Measurements from ENCODE around the gene PTPRD. TPM values are rescaled to one million over a fixed set of nuclear protein-coding genes. Genes with fewer than 3 reads are reported as not detected.

The PTPRD gene
- total RNA-seq, 1 experiment from 2014 or later: 69.6 TPM

DNA sequence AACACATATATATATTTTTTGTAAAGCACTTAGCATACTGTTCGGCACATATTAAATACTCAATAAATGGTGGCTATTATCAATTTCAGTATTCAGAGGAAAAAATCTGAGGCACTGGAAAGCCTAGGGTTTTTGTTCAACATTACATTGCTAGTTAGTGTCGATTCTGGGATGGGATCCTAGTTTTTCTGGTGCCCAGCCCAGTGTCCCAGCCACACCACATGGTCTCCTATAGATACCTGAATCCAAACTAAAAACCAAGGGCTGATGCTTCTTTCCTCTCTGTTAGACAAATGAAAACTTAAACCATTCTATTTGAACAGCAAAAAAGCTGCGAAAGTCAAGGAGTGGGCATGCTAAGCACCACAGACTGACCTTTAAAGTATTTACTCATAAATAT is 2002.5 kb downstream of the PTPRD start:
- ChIA-PET CTCF (no interaction called here), POLR2A (no interaction called here)
- no peaks in the 10 kb centered on the region for H3K36me3 Mint-ChIP-seq
- H3K4me1 Mint-ChIP-seq: peaks cover 43% of the 10 kb centered on the region
- no peak overlapping the region for H3K4me3 Mint-ChIP-seq
- H3K27ac Mint-ChIP-seq: no peak overlapping the region
- ATAC-seq (no peak), DNase-seq (ENCODE audit: low spot score) (no peak)
- TF ChIP-seq, protein P1, sequence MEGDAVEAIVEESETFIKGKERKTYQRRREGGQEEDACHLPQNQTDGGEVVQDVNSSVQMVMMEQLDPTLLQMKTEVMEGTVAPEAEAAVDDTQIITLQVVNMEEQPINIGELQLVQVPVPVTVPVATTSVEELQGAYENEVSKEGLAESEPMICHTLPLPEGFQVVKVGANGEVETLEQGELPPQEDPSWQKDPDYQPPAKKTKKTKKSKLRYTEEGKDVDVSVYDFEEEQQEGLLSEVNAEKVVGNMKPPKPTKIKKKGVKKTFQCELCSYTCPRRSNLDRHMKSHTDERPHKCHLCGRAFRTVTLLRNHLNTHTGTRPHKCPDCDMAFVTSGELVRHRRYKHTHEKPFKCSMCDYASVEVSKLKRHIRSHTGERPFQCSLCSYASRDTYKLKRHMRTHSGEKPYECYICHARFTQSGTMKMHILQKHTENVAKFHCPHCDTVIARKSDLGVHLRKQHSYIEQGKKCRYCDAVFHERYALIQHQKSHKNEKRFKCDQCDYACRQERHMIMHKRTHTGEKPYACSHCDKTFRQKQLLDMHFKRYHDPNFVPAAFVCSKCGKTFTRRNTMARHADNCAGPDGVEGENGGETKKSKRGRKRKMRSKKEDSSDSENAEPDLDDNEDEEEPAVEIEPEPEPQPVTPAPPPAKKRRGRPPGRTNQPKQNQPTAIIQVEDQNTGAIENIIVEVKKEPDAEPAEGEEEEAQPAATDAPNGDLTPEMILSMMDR (IDR thresholded peaks at IDR 0.05): no peak
- TF ChIP-seq TCF7 (CRISPR knock-in tag; IDR thresholded peaks at IDR 0.05; ENCODE audit: low read depth) (no peak), JUN (CRISPR knock-in tag; IDR thresholded peaks at IDR 0.05) (no peak), ZNF232 (CRISPR knock-in tag; IDR thresholded peaks at IDR 0.05) (no peak), FOXJ3 (CRISPR knock-in tag; IDR thresholded peaks at IDR 0.05; ENCODE audit: borderline replicate concordance) (no peak), ZNF138 (CRISPR knock-in tag; conservative IDR thresholded peaks at IDR 0.05) (no peak), FOXK1 (CRISPR knock-in tag; IDR thresholded peaks at IDR 0.05) (no peak)
- TF ChIP-seq, protein P2, sequence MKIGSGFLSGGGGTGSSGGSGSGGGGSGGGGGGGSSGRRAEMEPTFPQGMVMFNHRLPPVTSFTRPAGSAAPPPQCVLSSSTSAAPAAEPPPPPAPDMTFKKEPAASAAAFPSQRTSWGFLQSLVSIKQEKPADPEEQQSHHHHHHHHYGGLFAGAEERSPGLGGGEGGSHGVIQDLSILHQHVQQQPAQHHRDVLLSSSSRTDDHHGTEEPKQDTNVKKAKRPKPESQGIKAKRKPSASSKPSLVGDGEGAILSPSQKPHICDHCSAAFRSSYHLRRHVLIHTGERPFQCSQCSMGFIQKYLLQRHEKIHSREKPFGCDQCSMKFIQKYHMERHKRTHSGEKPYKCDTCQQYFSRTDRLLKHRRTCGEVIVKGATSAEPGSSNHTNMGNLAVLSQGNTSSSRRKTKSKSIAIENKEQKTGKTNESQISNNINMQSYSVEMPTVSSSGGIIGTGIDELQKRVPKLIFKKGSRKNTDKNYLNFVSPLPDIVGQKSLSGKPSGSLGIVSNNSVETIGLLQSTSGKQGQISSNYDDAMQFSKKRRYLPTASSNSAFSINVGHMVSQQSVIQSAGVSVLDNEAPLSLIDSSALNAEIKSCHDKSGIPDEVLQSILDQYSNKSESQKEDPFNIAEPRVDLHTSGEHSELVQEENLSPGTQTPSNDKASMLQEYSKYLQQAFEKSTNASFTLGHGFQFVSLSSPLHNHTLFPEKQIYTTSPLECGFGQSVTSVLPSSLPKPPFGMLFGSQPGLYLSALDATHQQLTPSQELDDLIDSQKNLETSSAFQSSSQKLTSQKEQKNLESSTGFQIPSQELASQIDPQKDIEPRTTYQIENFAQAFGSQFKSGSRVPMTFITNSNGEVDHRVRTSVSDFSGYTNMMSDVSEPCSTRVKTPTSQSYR (CRISPR knock-in tag; IDR thresholded peaks at IDR 0.05): no peak
- TF ChIP-seq, protein P3, sequence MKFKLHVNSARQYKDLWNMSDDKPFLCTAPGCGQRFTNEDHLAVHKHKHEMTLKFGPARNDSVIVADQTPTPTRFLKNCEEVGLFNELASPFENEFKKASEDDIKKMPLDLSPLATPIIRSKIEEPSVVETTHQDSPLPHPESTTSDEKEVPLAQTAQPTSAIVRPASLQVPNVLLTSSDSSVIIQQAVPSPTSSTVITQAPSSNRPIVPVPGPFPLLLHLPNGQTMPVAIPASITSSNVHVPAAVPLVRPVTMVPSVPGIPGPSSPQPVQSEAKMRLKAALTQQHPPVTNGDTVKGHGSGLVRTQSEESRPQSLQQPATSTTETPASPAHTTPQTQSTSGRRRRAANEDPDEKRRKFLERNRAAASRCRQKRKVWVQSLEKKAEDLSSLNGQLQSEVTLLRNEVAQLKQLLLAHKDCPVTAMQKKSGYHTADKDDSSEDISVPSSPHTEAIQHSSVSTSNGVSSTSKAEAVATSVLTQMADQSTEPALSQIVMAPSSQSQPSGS (CRISPR knock-in tag; IDR thresholded peaks at IDR 0.05; ENCODE audit: borderline replicate concordance, low read depth): no peak
- TF ChIP-seq, protein P4, sequence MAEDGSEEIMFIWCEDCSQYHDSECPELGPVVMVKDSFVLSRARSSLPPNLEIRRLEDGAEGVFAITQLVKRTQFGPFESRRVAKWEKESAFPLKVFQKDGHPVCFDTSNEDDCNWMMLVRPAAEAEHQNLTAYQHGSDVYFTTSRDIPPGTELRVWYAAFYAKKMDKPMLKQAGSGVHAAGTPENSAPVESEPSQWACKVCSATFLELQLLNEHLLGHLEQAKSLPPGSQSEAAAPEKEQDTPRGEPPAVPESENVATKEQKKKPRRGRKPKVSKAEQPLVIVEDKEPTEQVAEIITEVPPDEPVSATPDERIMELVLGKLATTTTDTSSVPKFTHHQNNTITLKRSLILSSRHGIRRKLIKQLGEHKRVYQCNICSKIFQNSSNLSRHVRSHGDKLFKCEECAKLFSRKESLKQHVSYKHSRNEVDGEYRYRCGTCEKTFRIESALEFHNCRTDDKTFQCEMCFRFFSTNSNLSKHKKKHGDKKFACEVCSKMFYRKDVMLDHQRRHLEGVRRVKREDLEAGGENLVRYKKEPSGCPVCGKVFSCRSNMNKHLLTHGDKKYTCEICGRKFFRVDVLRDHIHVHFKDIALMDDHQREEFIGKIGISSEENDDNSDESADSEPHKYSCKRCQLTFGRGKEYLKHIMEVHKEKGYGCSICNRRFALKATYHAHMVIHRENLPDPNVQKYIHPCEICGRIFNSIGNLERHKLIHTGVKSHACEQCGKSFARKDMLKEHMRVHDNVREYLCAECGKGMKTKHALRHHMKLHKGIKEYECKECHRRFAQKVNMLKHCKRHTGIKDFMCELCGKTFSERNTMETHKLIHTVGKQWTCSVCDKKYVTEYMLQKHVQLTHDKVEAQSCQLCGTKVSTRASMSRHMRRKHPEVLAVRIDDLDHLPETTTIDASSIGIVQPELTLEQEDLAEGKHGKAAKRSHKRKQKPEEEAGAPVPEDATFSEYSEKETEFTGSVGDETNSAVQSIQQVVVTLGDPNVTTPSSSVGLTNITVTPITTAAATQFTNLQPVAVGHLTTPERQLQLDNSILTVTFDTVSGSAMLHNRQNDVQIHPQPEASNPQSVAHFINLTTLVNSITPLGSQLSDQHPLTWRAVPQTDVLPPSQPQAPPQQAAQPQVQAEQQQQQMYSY (CRISPR knock-in tag; IDR thresholded peaks at IDR 0.05): no peak
- TF ChIP-seq, protein P5, sequence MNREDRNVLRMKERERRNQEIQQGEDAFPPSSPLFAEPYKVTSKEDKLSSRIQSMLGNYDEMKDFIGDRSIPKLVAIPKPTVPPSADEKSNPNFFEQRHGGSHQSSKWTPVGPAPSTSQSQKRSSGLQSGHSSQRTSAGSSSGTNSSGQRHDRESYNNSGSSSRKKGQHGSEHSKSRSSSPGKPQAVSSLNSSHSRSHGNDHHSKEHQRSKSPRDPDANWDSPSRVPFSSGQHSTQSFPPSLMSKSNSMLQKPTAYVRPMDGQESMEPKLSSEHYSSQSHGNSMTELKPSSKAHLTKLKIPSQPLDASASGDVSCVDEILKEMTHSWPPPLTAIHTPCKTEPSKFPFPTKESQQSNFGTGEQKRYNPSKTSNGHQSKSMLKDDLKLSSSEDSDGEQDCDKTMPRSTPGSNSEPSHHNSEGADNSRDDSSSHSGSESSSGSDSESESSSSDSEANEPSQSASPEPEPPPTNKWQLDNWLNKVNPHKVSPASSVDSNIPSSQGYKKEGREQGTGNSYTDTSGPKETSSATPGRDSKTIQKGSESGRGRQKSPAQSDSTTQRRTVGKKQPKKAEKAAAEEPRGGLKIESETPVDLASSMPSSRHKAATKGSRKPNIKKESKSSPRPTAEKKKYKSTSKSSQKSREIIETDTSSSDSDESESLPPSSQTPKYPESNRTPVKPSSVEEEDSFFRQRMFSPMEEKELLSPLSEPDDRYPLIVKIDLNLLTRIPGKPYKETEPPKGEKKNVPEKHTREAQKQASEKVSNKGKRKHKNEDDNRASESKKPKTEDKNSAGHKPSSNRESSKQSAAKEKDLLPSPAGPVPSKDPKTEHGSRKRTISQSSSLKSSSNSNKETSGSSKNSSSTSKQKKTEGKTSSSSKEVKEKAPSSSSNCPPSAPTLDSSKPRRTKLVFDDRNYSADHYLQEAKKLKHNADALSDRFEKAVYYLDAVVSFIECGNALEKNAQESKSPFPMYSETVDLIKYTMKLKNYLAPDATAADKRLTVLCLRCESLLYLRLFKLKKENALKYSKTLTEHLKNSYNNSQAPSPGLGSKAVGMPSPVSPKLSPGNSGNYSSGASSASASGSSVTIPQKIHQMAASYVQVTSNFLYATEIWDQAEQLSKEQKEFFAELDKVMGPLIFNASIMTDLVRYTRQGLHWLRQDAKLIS (CRISPR knock-in tag; IDR thresholded peaks at IDR 0.05; ENCODE audit: borderline replicate concordance): no peak
- H3K9me3 Mint-ChIP-seq: no peaks in the 10 kb centered on the region
- H3K27me3 Mint-ChIP-seq (ENCODE audit: low read depth): no peaks in the 10 kb centered on the region

DNA sequence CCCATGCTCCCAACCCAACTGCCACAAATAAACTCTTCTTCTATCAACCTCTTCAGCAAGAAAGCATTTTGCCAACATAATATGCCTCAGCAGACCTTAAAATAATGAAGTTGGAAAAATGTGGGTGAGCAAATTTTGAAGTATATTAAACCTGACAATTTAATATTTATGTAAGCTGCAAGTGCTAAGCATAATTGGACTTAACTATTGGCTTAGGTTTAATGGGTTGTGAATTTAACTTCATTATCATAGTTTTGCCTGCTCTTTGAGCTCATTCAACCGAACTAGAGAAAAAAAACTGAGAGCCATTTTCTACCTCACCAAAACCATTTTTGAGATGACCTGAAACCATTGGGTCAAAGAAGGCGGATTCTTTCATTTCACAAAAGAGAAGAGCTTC is 2007.7 kb downstream of the PTPRD start:
- Mint-ChIP-seq H3K27me3 (ENCODE audit: low read depth) (no peaks in the 10 kb centered on the region), H3K4me3 (no peak overlapping the region), H3K4me1 (peaks cover 3% of the 10 kb centered on the region), H3K27ac (no peak overlapping the region), H3K9me3 (no peaks in the 10 kb centered on the region), H3K36me3 (no peaks in the 10 kb centered on the region)
- DNase-seq (ENCODE audit: low spot score): no peak
- TF ChIP-seq CREB1 (CRISPR knock-in tag; IDR thresholded peaks at IDR 0.05) (no peak), ZNF671 (CRISPR knock-in tag; IDR thresholded peaks at IDR 0.05) (no peak), TEAD4 (CRISPR knock-in tag; IDR thresholded peaks at IDR 0.05) (no peak), CREM (CRISPR knock-in tag; IDR thresholded peaks at IDR 0.05) (no peak), NFE2L1 (CRISPR knock-in tag; IDR thresholded peaks at IDR 0.05) (no peak), ZNF138 (CRISPR knock-in tag; conservative IDR thresholded peaks at IDR 0.05) (no peak), RELA (CRISPR knock-in tag; IDR thresholded peaks at IDR 0.05; ENCODE audit: borderline replicate concordance) (no peak), ZBTB21 (CRISPR knock-in tag; IDR thresholded peaks at IDR 0.05; ENCODE audit: borderline replicate concordance) (no peak), CBFB (CRISPR knock-in tag; IDR thresholded peaks at IDR 0.05; ENCODE audit: low read depth) (no peak)
- TF ChIP-seq, protein P6, sequence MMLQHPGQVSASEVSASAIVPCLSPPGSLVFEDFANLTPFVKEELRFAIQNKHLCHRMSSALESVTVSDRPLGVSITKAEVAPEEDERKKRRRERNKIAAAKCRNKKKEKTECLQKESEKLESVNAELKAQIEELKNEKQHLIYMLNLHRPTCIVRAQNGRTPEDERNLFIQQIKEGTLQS (CRISPR knock-in tag; conservative IDR thresholded peaks at IDR 0.05): no peak
- ATAC-seq: no peak
- CTCF ChIA-PET: no interaction called here
- POLR2A ChIA-PET: no interaction called here
